DOHH2 (cell line): ENCODE results near the gene DDAH2.

Experiments used
- CTCF ChIP-seq: fragments of 200-600 bp; sonication (generic); IDR thresholded peaks from one replicate; pipeline ENCODE4 v1.5.1; 2014; ENCODE audit warnings: antibody characterized with exemption, mild to moderate bottlenecking, low read depth, low read length; ENCODE audit not compliant: poor library complexity, severe bottlenecking
- EZH2phosphoT487 ChIP-seq: fragments of 200-600 bp; sonication (generic); IDR thresholded peaks from 2 replicates; pipeline ENCODE4 v1.6.1; 2017; ENCODE audit warnings: borderline replicate concordance, mild to moderate bottlenecking, antibody characterized with exemption, low read length, moderate library complexity, mixed read lengths

DNA sequence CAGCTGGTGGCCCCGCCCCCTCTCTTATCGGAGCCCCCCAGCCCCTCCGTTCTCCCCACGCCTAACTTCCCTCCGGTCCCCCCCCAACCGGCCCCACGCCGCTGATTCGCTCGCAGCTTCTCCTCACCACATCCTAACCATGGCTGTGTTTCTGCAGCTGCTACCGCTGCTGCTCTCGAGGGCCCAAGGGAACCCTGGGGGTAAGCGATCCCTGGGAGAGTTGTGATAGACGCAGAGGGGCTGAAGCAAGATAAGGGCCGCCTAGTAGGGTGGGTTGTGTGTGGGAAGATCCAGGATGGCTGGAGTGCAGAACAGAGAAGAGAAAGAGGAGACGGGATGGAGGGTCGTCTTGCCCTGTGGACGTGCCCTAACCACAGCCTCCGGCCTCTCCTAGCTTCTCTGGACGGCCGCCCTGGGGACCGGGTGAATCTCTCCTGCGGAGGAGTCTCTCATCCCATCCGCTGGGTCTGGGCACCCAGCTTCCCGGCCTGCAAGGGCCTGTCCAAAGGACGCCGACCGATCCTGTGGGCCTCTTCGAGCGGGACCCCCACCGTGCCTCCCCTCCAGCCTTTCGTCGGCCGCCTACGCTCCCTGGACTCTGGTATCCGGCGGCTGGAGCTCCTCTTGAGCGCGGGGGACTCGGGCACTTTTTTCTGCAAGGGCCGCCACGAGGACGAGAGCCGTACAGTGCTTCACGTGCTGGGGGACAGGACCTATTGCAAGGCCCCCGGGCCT is 5.7 kb downstream of the DDAH2 start, which contains the start of gene MPIG6B:
- TF ChIP-seq CTCF = no peak
- TF ChIP-seq EZH2phosphoT487 = no peak
